Stimulated activated CD8-positive, alpha-beta memory T cell treated with anti-CD3 and anti-CD28 coated beads, Interleukin-12 subunit alpha, Interleukin-12 subunit beta, amount 100 ng/mL, for 1 hour (primary cell): ENCODE data around the gene DHRS4L2.
"Not testable (repeated sequence)": the region's sequence is repeated elsewhere in the genome, so short reads cannot be mapped to it uniquely, and the experiment has no call there.

Source experiments
- DNase-seq: peaks from one replicate; pipeline ENCODE4 v3.0.0-alpha.2; 2020; ENCODE audit warnings: low read depth

DHRS4L2 gene

DNA sequence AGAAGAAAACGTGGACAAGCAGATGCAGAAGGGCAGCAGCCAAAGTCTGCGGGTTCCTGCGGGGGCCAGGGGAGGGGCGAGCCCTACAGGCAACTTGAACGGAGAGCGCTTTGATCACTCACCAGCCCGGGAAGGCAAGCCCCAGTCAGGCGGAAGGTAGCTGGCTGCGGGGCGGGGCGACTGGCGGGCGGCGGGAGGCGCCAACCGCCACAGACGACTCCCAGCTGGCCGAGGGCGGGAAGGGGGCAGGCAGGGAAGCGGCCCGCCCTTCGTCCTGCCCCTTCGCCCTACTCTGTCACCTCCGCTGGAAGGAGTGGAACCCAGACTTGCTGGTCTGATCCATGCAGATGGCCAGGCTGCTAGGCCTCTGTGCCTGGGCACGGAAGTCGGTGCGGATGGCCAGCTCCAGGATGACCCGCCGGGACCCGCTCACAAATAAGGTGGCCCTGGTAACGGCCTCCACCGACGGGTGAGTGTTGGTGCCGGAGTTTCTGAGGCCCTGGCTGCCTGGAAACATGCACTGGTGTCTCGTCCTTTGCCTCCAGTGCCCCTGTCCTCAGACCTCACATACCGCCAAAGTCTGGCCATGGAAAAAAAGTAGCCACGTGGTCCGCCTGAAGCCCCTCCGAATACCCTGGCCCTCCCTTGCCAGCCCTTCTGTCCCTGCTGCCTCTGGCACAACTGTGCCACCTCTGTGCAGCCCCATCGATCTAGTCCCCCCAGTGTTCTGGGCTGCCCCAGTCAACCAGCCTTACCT, at the start of gene DHRS4L2:
DHRS4L2 (plus strand) TSS at position 323 of the 757 bp plus-strand sequence; CDS start at position 342, 19 bp downstream.
- peak; percentile 49 for DNase-seq

GRCh38 chr14:23939607-23940326, 49.0 kb upstream of the DHRS4L2 start:
- no peak for DNase-seq

DNA sequence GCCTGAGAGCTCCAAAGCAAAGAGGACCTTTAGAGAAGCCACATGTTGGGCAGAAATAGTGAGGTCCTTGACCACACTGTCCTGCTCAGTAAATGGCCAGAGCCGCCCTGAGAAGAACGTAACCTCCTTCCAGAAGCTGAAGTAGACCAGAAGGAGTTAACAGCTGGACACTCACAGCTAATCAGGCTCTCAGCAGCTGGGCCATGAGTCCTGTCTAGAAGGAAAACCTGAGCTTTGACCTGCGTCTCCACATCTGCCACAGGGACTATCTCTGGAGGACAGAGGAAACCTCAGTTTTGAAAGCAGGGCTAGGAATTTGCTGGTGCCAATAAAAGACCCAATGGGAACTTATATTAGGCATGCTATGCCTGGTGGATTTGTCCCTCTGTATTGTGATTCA, 47.5 kb upstream of the DHRS4L2 start:
- DNase-seq: no peak

- no peak for DNase-seq
These were observed 47.1 kb upstream of the DHRS4L2 start for GRCh38 chr14:23941669-23942068.

DNA sequence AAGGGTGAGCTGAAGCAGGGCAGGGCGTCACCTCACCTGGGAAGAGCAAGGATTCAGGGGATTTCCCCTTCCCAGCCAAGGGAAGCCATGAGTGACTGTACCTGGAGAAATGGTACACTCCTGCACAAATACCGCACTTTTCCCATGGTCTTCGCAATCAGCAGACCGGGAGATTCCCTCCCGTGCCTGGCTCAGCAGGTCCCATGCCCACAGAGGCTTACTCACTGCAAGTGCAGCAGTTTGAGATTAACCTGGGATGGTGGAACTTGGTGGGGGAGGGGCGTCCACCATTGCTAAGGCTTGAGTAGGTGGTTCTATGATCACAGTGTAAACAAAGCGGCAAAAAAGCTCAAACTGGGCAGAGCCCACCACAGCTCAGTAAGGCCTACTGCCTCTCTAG, 46.1 kb upstream of the DHRS4L2 start:
- no peak for DNase-seq

DNA sequence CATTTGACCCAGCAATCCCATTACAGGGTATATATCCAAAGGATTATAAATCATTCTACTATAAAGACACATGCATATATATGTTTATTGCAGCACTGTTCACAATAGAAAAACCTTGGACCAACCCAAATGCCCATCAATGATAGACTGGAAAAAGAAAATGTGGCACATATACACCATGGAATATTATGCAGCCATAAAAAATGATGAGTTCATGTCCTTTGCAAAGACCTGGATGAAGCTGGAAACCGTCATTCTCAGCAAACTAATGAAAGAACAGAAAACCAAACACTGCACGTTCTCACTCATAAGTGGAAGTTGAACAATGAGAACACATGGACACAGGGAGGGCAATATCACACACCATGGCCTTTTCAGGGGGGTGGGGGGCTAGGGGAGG, 39.7 kb upstream of the DHRS4L2 start:
- DNase-seq: not testable (repeated sequence)

- DNase-seq: no peak
These were observed 38.2 kb upstream of the DHRS4L2 start for GRCh38 chr14:23950411-23951135.

DNA sequence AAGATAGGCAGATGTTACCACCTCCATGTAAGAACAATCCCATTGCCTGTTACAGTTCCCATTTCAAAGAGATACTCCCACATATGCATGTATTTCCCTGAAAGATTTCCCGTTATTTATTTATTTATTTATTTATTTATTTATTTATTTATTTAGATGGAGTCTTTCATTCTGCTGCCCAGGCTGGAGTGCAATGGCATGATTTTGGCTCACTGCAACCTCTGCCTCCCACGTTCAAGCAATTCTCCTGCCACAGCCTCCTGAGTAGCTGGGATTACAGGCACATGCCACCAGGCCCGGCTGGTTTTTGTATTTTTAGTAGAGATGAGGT, 37.6 kb upstream of the DHRS4L2 start:
- not testable (repeated sequence) for DNase-seq

DNA sequence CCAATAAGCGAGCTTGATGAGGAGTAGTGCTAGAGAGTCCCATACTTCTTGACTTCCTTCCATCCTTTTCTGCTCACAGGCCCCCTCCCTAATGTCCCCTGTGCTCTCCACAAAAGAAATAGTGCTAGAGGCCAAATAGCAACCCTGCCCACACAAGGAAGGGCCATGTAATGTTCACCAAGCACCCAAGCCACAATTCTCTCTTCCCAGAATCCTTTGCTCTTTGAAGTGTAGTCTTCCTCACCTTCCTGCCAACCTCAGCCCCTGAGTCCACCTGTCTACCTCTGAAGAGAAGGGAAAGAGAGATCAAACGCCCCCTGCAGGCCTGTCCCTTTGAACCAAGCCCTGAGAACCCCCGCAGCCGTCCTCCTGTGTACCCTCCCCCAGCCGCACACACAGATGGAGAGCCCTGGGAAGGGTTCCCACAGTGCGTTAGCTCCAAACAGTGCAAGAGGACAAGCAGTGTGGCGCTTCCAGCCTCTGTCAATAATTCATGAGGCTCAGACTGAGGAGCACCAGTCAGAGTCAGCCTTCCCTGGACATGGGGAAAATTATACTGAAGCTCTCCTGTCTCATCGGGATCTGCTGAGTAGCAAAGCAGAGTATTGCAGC, 37.0 kb upstream of the DHRS4L2 start:
- no peak for DNase-seq

DNA sequence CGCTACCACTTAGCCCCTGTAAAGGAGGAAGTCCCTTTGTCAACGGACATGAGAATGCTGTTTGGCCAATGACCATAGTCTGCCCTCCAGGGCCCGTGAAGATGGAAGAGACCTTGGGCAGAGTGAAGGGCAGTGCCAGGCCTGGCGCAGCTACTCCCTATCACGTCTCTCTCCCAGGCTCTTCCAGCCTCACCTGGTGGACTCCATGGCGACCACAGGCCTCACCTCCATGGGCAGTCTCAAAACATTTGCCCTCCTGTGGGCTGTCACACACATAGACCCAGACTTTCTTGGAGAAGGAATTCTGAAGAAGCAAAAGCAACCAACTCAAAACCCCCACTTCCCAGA, 35.6 kb upstream of the DHRS4L2 start:
- not testable (repeated sequence) for DNase-seq

- peak; percentile 66 for DNase-seq
These were observed 35.1 kb upstream of the DHRS4L2 start, which contains the start of gene DHRS4 for GRCh38 chr14:23953464-23954278. Gene DHRS4, plus strand, starts transcription at chr14:23953770. Its CDS starts 19 bp downstream, at chr14:23953789.

GRCh38 chr14:23954279-23954614, 34.5 kb upstream of the DHRS4L2 start:
- DNase-seq: not testable (repeated sequence)

DNA sequence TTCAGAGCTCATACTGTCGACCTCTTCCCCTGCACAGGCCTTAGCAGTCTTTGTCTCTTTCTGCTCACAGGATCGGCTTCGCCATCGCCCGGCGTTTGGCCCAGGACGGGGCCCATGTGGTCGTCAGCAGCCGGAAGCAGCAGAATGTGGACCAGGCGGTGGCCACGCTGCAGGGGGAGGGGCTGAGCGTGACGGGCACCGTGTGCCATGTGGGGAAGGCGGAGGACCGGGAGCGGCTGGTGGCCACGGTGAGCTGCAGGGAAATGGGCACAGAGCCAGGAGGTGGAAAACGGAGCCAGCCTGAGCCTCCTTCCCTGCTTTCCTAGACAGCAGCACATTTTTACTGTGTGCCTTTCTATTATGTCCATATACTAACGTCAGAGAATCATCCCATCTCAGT, 33.8 kb upstream of the DHRS4L2 start:
- DNase-seq: not testable (repeated sequence)

- DNase-seq: not testable (repeated sequence)
These were observed 32.9 kb upstream of the DHRS4L2 start for GRCh38 chr14:23955811-23956210.

GRCh38 chr14:23957913-23958569, 30.7 kb upstream of the DHRS4L2 start:
- not testable (repeated sequence) for DNase-seq

GRCh38 chr14:23960899-23961298, 27.8 kb upstream of the DHRS4L2 start:
- not testable (repeated sequence) for DNase-seq

DNA sequence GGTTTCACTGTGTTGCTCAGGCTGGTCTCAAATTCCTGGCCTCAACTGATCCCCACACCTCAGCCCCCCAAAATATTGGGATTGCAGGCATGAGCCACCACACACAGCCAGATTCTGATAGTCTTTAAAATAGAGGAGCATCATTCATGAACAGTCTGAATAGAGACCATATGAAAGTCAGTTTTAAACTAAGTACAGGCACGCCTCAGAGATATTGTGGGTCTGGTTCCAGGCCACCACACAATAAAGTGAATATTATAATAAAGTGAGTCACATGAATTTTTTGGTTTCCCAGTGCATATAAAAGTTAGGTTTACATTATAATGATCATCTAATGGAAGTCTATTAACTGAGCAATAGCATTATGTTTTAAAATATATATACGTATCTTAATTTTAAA, 27.0 kb upstream of the DHRS4L2 start:
- not testable (repeated sequence) for DNase-seq

DNA sequence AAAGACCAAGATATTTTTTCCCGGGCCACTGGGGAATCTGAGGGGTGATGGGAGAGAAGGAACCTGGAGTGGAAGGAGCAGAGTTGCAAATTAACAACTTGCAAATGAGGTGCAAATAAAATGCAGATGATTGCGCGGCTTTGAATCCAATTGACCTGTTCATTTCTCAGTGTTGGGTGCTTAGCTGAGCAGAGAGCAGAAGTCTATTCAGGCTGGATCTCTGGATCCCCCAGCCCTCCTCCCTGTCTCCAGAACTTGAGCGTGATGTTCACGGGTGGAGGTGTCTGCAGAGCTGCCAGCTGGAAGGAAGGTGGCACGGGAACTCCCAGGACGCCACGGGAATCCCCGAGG, 19.6 kb upstream of the DHRS4L2 start:
- DNase-seq: not testable (repeated sequence)

- DNase-seq: not testable (repeated sequence)
These were observed 19.0 kb upstream of the DHRS4L2 start for GRCh38 chr14:23969481-23970282.

DNA sequence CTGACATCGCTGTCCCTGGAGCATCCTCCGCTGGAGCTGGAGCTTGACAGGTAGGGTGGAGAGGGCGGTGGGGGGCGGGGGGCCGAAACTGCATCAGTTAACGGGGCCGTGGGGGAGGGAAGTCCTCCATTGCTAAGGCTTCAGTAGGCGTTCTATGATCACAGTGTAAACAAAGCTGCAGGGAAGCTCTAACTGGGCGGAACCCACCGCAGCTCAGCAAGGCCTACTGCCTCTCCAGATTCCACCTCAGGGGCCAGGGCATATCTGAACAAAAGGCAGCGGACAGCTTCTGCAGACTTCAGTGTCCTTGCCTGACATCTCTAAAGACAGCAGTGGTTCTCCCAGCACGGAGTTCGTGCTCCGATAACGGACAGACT, 18.5 kb upstream of the DHRS4L2 start:
- not testable (repeated sequence) for DNase-seq
